GM23248 (cell line): ENCODE measurements around the gene NCK1.

Experiments used
- EZH2 ChIP-seq: fragments of 200-600 bp; sonication (generic); IDR thresholded peaks from 2 replicates; pipeline ENCODE4 v1.6.1; 2018; ENCODE audit warnings: antibody characterized with exemption, mild to moderate bottlenecking; ENCODE audit not compliant: insufficient read depth, poor library complexity, severe bottlenecking
- EZH2phosphoT487 ChIP-seq: fragments of 200-600 bp; sonication (generic); IDR thresholded peaks from 2 replicates; pipeline ENCODE4 v1.6.1; 2018; ENCODE audit warnings: antibody characterized with exemption, moderate library complexity, mild to moderate bottlenecking, low read depth; ENCODE audit not compliant: insufficient read depth

DNA sequence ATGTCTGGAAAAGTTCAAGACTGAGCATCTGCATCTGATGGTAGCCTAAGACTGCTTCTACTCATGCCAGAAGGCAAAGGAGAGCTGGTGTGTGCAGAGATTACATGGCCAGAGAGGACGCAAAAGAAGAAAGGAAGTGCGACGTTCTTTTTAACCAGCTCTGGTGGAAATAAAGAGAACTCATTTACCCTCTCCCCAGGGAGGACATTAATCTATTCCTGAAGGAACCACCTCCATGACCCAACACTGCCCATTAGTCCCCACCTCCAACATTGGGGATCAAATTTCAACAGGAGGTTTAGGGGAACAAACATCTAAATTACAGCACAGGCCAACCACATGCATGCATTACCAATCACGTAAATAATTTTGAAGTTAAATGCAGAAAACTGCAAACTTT is 1.5 kb upstream of the NCK1 start:
- no peak for TF ChIP-seq EZH2
- no peak for TF ChIP-seq EZH2phosphoT487
